ENCODE data around the gene CYTH2.
A peak's percentile ranks its signal among the peaks of the same experiment; 100 is the strongest.

Gene CYTH2

DNA sequence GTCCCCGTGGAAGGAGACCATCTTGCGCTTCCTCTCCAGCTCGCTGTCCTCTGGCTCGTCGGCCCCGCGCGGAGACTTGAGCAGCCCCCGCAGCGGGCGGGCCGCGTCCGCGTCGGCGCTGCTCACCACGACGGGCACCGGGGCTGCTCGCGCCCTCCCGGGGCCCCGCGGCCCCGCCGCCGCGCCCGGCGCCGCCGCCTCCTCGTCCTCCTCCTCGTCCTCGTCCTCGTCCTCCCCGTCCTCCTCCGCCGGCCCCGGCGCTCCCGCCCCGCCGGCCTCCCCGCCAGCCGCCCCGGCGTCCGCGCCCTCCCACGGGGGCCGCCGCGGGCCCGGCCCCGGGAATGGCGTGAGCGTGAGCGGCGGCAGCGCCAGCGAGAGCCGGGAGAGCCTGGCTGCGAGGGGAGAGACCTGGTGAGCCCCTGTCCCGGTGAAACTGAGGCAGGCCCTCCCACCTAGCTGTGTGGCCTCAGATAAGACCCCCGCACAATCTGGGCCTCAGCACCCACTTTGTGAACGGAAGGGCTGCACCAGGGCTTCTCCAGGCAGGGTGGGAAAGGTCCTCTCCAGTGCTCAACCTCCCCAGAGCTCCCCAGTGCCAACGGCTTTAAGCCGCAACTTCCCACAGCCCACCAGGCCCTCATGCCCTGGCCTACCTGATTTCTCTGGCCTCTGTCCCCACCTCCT, 24.7 kb downstream of the CYTH2 start:
- TF ChIP-seq, protein P1, sequence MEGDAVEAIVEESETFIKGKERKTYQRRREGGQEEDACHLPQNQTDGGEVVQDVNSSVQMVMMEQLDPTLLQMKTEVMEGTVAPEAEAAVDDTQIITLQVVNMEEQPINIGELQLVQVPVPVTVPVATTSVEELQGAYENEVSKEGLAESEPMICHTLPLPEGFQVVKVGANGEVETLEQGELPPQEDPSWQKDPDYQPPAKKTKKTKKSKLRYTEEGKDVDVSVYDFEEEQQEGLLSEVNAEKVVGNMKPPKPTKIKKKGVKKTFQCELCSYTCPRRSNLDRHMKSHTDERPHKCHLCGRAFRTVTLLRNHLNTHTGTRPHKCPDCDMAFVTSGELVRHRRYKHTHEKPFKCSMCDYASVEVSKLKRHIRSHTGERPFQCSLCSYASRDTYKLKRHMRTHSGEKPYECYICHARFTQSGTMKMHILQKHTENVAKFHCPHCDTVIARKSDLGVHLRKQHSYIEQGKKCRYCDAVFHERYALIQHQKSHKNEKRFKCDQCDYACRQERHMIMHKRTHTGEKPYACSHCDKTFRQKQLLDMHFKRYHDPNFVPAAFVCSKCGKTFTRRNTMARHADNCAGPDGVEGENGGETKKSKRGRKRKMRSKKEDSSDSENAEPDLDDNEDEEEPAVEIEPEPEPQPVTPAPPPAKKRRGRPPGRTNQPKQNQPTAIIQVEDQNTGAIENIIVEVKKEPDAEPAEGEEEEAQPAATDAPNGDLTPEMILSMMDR (IDR thresholded peaks at IDR 0.05; ENCODE audit: low read depth, low read length, missing control alignments): no peak
- Histone ChIP-seq H3K4me3 (ENCODE audit: low read depth, low read length) (peak overlapping the region; percentile 60), H3K27me3 (replicated peaks) (peaks cover 17% of the 10 kb centered on the region), H3K36me3 (replicated peaks) (no peaks in the 10 kb centered on the region), H3K27ac (no peak overlapping the region)
- DNase-seq: no peak
- in situ Hi-C loops (cut with HindIII; ENCODE audit: low pct_ligation_motif_present, low sequenced_read_pairs): no loop called here

DNA sequence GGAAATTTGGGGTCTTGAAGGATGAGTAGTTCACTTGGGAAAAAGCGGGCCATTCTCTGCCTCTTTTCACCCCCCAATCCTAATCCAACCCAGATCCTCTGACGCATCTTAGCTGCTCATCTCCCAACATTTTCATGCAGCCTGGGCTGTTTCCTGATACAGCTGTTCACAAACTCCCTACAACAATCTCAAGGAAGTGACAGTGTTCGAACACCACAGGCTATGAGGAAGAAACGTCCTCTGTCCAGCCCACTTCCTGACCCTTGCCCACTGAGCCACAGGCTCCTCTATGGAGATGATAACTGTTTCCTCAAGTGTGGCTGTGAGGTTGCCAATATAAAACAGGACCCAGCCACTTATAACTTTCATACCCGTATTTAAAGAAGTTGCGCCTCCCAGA, 26.2 kb downstream of the CYTH2 start:
- H3K27ac ChIP-seq: no peak overlapping the region
- H3K36me3 ChIP-seq (replicated peaks): no peaks in the 10 kb centered on the region
- TF ChIP-seq, protein P1 (IDR thresholded peaks at IDR 0.05; ENCODE audit: low read depth, low read length, missing control alignments): no peak
- in situ Hi-C loops (cut with HindIII; ENCODE audit: low pct_ligation_motif_present, low sequenced_read_pairs): no loop called here
- no peak overlapping the region for H3K4me3 ChIP-seq (ENCODE audit: low read depth, low read length)
- peaks cover 29% of the 10 kb centered on the region for H3K27me3 ChIP-seq (replicated peaks)
- no peak for DNase-seq

GRCh38 chr19:48496959-48497727, 28.0 kb downstream of the CYTH2 start:
- H3K4me3 ChIP-seq (ENCODE audit: low read depth, low read length): no peak overlapping the region
- in situ Hi-C loops (cut with HindIII; ENCODE audit: low pct_ligation_motif_present, low sequenced_read_pairs): no loop called here
- H3K27me3 ChIP-seq (replicated peaks): peaks cover 37% of the 10 kb centered on the region
- no peak overlapping the region for H3K27ac ChIP-seq
- DNase-seq: no peak
- no peaks in the 10 kb centered on the region for H3K36me3 ChIP-seq (replicated peaks)
- TF ChIP-seq, protein P1 (IDR thresholded peaks at IDR 0.05; ENCODE audit: low read depth, low read length, missing control alignments): no peak

DNA sequence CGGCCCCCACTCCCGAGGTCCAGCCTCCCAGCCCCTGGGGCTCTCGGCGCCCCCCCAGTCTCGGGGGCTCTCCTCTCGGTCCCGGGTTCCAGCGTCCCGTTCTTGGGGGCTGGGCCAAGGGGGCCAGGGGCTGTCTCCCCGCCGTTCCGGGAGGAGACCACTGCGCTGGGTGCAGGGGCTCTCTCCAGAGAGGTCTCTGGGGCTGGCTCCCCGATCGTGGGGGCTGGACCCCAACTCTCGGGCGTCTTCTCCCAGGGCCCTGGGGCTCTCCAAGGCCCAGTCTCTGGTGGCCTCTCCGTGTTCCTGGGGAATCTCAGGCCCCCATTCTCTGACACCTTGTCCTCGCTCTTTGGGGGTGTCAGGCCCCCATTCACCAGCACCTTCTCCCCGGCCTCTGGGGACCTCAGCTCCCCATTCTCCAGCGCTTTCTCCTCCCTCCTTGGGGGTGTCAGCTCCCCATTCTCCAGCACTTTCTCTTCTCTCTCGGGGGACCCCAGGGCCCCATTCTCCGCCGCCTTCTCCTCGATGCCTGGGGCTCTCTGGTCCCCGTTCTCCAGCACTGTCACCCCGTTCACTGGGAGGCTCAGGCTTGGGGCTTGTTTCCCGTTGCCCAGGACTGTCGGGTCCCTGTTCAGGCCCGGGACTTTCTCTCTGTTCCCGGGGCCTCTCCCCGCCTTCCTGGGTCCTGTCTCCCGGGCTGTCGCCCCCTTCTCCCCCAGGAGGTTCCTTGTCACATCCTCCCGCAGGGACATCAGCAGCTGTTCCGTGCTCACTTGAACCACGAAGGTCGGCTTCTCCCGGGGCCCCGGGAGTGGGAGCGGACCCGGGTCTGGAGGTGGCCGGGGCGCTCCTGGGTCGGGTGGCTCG, 28.8 kb downstream of the CYTH2 start:
- TF ChIP-seq, protein P1 (IDR thresholded peaks at IDR 0.05; ENCODE audit: low read depth, low read length, missing control alignments): no peak
- Histone ChIP-seq H3K4me3 (ENCODE audit: low read depth, low read length) (no peak overlapping the region), H3K27me3 (replicated peaks) (peaks cover 37% of the 10 kb centered on the region), H3K27ac (no peak overlapping the region), H3K36me3 (replicated peaks) (no peaks in the 10 kb centered on the region)
- DNase-seq: no peak
- in situ Hi-C loops (cut with HindIII; ENCODE audit: low pct_ligation_motif_present, low sequenced_read_pairs): no loop called here

GRCh38 chr19:48498595-48499311, 29.6 kb downstream of the CYTH2 start:
- DNase-seq: no peak
- H3K4me3 ChIP-seq (ENCODE audit: low read depth, low read length): no peak overlapping the region

More at GRCh38 chr19:48498595-48499311, 29.6 kb downstream of the CYTH2 start:
- Histone ChIP-seq H3K36me3 (replicated peaks) (no peaks in the 10 kb centered on the region), H3K27ac (no peak overlapping the region), H3K27me3 (replicated peaks) (peaks cover 37% of the 10 kb centered on the region)
- in situ Hi-C loops (cut with HindIII; ENCODE audit: low pct_ligation_motif_present, low sequenced_read_pairs): no loop called here
- TF ChIP-seq, protein P1 (IDR thresholded peaks at IDR 0.05; ENCODE audit: low read depth, low read length, missing control alignments): no peak
